NCI-H446 (cell line): ENCODE measurements around the gene SNAP23.

Source experiments
- DNase-seq, 2 experiments: peaks; one replicate each; lab custom pipeline; 2025; lab: John Stamatoyannopoulos, UW

SNAP23 gene

GRCh38 chr15:42495361-42496212 is at the start of gene SNAP23:
TSS of gene SNAP23 (plus strand) at chr15:42495634. CDS start at chr15:42511847, 16,213 bp downstream.
- DNase-seq, result peak; percentile 20 to 80

- no peak for DNase-seq
These were observed 47.8 kb upstream of the SNAP23 start for GRCh38 chr15:42447599-42447998.

GRCh38 chr15:42448281-42448680 is 47.2 kb upstream of the SNAP23 start:
- DNase-seq, result no peak

- DNase-seq, result no peak
These were observed 45.5 kb upstream of the SNAP23 start for GRCh38 chr15:42449770-42450424.

- no peak for DNase-seq
These were observed 45.0 kb upstream of the SNAP23 start for GRCh38 chr15:42450425-42450790.

GRCh38 chr15:42453826-42454225 is 41.6 kb upstream of the SNAP23 start:
- no peak for DNase-seq

- DNase-seq, result no peak
These were observed 38.9 kb upstream of the SNAP23 start for GRCh38 chr15:42456531-42456930.

- DNase-seq, result no peak
These were observed 38.5 kb upstream of the SNAP23 start for GRCh38 chr15:42456971-42457370.

- DNase-seq, result peak in 1 of 2 experiments; percentile 25
These were observed 37.7 kb upstream of the SNAP23 start for GRCh38 chr15:42457445-42458442.

GRCh38 chr15:42461261-42461660 is 34.2 kb upstream of the SNAP23 start:
- no peak for DNase-seq

- no peak for DNase-seq
These were observed 29.7 kb upstream of the SNAP23 start for GRCh38 chr15:42465520-42466259.

- DNase-seq, result no peak
These were observed 24.4 kb upstream of the SNAP23 start for GRCh38 chr15:42471002-42471401.

GRCh38 chr15:42474827-42475226 is 20.6 kb upstream of the SNAP23 start:
- DNase-seq, result no peak

GRCh38 chr15:42482701-42483100 is 12.7 kb upstream of the SNAP23 start:
- no peak for DNase-seq

GRCh38 chr15:42483677-42484076 is 11.8 kb upstream of the SNAP23 start:
- DNase-seq, result no peak

GRCh38 chr15:42490291-42490670 is 5.2 kb upstream of the SNAP23 start:
- no peak for DNase-seq

- peak; percentile 70 to 87 for DNase-seq
These were observed 4.5 kb upstream of the SNAP23 start, which contains the start of gene ZNF106 for GRCh38 chr15:42490671-42491538. TSS of gene ZNF106 (minus strand) at chr15:42491141. CDS start at chr15:42472289, 18,852 bp downstream.

- DNase-seq, result no peak
These were observed 3.8 kb upstream of the SNAP23 start for GRCh38 chr15:42491539-42492225.

- no peak for DNase-seq
These were observed 1.8 kb upstream of the SNAP23 start for GRCh38 chr15:42493679-42494078.

- DNase-seq, result no peak
These were observed 455 bp upstream of the SNAP23 start for GRCh38 chr15:42494998-42495360.
